ENCODE results near the gene GSC.
"Not testable (repeated sequence)": the region's sequence is repeated elsewhere in the genome, so short reads cannot be mapped to it uniquely, and the experiment has no call there.

GSC gene

DNA sequence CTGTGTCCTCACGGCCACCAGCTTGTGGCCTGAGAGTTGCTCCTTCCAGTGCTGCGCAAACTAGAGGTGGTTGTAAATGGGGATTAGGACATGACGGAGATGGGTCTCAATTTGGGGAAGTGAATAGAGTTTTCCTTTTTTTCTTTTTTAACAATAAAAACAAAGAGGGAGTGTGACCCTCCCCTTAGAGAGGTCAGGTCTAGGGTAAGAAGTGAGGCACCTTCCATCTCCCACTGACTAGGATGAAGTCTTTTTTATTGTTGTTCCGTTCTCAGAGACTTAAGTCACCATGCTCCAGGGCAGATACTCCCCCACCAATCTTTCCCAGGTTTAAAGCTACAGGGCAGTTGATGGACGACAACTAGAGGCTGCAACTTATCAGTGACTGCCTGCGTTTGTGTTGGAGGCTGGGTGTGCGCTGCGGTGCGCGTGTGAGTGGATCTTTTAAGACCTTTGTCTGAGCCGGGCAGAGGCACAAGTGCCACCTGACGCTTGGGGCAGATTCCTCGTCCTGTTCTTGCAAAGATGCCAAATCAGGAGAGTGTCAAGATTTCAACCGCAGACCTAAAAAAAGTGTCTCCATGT, 2.1 kb upstream of the GSC start:
- ATAC-seq = no peak
- no peak for DNase-seq

DNA sequence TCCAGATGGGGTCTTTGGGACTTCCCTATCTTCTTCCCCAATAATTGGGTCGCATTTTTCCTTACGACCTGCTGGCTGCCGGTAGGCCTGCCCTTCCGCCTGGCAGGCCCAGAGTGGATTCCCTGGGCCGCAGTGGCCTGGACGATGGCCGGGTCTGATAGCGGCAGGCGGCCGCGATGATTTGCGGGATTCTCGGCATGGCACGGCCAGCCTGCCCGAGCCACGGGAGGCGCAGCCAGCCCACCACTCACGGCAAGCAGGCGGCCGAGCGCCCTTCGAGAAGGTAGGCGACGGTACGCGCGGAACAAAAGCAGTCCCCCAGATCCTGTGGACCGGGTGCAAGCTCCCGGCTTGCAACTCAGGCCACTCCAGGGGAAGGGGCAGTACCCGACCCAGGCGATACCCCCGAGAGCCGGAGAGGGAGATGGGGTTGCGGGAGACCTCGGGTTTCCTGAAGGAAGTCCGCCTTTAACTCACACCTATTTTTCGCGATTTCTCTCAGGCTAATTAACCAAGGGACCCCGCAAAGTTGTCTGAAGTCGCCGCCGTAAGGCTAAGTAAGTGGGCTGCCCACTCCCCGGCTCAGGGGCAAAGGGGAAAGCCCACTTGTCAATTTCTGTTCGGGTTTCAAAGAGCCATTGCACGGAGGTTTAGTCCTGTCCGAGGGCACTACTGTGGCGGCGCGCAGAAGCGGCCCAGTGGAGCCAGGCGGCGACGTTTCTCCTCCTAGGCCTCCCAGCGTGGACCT, 1.4 kb upstream of the GSC start:
- DNase-seq = no peak
- no peak for ATAC-seq

DNA sequence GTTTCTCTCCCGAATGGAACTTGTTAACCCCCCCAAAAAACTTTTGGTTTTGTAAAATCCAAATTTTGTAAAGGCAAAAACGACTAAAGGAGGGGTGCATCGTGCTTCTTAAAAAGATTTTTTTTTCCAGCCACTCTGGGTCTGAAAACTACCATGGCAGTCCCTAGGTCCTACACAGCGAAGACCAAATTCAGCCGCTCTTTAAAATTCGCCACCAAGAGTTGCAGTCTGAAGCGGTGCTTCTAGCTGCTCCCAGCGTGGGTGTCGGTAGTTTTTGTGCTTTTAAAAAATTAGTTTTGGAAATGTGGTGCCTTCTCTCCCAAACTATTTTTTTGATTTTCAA, 873 bp upstream of the GSC start:
- DNase-seq (no peak), ATAC-seq (no peak)

DNA sequence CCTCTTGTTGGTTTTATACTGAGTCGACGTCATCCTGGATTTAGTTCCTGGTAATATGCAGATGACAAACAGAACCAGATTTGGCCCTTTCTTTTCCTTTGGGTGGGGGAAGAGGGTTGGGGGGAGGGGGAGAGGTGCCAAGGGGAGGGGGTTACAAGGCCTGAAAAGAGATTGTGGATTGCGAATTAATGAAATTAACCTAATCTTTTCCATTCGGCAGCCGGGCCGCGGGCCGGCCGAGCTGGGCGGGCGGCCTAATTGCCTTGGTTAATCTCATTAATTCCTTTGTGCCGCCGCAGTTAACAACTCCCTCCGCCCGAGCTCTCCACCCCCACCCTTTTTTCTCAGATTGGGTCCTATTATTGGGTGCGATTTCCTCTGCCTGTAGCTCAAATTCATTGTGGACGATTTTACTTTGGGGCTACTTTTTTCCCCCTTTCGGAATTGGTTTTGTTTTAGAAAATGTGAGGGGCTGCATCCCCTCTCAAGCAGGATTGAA, 387 bp upstream of the GSC start:
- ATAC-seq = no peak
- DNase-seq = no peak

DNA sequence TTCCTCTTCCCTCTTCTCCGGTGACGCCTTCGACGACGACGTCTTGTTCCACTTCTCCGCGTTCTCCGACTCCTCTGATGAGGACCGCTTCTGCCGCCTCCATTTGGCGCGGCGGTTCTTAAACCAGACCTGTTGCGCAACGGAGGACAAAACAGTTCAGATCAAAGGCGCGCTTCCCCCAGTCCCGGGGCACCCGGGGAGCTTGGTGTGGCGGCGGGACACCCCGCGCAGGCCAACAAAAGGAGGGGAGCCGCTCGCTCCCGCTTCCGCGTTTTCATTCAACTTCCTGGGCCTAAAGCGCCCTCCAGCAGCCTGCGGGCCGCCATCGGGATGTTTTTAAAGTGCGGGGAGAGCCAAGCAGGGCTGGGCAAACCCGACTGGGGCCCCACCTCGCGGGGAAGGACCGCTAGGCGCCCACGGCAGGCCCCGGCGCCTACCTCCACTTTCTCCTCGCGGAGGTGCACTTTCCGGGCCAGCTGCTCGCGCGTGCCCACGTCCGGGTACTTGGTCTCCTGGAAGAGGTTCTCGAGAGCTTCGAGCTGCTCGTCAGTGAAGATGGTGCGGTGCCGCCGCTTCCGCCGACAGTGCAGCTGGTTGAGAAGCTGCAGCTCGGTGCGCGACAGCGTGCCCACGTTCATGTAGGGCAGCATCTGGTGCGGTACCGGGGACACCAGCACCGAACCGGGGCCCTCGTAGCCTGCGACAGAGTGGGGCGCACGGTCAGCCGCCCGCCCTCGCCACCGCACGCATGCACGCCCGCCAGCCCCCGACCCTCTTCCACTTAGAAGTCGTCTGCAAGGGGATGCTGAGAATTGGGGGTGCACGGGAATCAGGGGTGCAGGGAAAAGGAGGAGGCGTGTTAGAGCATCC, 1.2 kb downstream of the GSC start:
- peak; percentile 29 for DNase-seq
- no peak for ATAC-seq

DNA sequence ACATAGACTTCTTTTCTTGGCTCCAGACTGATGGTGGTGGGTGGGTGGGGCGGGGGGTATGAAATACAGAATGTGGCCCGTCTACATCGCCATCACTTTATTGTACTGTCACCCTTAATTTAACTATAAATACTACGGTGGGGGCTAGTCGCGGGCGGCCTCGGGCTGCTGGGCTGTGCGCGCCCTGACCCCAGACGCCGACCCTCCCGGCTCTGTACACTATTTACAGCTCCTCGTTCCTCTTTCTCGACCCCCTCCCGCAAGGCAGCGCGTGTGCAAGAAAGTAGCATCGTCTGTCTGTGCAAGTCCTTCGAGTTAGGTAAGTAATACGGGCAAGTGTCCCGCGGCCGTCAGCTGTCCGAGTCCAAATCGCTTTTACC, 1.8 kb downstream of the GSC start:
- no peak for ATAC-seq
- DNase-seq = no peak

DNA sequence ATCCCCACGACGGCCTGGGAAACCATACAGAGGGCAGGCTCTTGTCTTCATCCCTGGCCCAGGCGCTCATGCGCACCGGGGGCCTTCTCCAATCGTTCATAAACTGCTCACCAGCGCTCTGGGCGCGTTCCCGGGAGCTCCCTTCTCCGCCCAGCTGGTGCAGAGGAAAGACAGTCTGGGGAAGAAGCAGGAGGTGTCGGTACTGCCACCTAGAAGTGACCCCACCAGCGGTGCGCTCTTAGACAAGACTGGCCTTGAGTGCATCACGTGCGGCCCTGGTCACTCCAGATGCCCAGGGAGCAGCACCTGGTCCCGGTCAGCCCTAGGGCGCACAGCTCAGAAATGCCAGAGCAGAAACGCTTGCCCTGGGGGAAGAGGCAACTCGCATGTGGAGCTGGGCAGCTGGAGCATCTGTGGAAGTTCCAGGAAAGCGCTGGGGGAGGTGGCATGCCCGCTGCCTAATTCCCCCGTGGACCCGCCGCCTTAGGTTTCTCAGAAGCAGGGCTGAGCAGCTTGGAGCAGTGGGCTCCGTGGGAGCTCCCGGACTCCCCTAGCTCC, 2.5 kb downstream of the GSC start:
- no peak for ATAC-seq
- no peak for DNase-seq

DNA sequence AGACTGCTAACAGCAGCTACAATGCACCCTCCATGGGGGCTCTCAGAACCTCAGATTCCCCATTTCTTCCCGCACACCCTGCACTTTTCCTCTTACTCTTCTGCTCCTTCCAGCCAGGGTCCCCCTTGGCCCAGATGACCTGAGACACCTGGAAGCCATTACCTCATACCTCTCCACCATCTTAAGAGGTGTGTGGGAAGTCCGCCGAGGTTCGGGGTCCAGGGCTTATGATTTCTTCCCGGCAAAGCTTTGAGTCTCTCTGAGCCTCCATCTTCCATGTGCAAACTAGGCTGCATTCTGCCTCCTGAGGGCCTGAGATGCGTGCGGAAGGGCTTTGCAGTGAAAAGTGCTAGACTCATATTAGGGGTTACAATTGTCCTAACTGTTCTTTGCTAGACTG, 5.3 kb downstream of the GSC start:
- no peak for DNase-seq
- ATAC-seq = no peak

DNA sequence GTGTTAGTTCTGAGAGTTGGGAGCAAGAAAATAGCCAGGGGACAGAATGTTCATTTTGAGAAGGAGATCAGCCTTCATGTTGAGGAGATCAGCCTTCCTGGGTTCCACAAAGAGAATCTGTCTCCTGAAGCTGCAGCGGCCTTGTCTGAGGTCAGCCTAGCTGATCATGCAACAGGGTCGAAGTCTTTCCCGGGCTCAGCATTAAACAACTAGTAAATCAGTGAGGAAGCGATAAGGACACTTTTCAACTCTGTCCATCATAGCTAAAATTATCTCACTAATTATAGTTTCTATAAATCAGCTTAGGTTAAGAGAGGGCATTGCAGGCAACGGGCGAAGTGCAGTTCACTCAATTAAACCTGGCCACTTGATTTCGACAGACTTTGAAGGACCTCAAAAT, 7.5 kb downstream of the GSC start:
- ATAC-seq (no peak), DNase-seq (no peak)

DNA sequence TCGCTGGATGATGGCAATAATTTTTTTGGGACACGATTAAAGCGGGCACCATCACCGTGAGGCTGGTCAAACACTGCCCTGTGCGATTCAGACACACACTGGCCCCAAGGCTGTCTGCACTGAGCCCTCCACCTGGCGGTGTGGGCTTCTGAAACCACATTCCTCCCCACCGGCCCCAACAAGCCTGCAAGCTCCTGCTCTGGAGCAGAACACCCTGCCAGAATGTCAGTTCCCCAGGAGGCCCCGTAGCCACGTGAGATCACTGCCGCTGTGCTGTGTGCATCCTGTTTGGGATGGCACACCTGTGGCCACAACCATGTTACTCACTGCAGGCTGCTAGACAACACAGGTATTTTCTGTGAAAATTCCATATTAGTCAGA, 7.9 kb downstream of the GSC start:
- no peak for DNase-seq

DNA sequence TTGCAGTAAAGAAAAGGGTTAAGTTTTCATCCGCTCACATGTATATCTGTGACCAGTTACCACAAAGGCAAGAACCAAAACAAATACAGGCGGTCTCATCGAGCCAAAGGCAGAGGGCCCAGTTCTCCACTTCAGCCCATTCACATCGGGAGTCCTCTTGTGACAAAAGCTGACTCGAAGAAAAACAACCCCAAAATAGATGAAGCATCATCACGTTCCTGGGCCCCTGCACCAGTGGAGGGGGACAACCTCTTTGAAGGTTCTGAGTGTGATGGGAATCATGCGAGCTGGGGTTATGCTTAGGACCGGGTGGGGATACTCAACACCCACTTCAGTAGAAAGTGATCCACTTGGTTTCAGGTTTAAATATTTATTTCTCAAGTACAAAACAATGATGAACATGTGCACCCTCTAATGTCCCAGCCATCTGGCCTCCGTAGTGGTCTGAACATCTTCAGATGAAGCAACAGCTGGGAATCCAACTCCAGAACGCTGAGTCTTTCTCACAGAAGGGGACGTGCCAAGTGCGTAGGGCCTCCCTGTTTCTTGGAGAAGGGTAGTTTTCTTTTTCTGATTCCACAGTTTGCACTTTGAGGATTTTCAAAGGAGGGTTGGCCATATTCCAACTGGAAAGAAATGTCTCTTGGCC, 8.4 kb downstream of the GSC start:
- DNase-seq = no peak
- ATAC-seq = no peak

More for the DNA sequence above, 7.9 kb downstream of the GSC start:
- ATAC-seq = no peak

DNA sequence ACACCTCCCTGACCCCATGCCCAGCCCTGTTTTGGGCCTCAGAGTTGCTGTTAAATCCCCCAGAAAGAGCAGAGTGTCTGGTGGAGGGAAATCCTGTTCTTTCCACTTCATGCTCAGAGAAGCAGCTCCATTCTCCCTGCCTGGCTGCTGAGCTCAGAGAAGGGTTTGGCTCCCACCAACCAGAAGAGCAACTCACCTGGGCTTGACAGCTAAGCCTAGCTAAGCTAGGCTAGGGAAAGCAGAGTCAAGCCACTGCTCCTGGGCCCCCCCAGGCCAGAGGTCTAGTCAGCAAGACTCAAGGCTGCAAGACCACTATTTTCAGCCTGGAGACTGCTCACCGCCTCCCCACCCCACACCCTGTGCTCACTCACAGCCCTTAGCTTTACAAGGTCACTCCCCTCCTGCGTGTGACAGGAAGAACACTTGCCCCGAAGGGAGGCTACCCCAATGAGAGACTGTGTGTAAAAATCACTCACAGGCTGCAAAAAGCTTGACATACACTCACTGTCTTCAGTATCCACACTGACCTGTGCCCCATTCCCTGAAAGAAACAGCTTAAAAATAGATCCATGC, 13.5 kb downstream of the GSC start:
- DNase-seq (no peak), ATAC-seq (no peak)

DNA sequence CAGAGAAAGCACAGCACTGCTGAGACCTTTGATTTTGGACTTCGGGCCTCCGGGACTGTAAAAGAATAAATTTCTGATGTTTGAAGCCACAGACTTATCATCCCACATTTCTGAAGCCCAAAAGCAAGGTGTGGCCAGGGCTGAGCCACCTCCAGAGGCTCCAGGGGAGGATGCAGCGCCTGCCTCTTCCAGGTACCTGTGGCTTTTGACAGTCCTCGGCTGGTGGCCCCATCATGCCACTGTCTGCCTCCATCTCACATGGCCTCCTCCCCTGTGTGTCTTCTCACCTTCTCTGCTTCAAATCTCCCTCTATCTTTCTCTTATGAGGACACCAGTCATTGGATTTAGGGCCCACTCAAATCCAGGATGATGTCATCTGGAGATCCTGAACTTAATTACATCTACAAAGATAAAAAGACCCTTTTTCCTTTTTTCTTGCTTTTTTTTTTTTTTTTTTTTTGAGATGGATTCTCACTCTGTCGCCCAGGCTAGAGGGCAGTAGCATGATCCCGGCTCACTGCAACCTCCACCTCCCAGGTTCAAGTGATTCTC, 15.4 kb downstream of the GSC start:
- DNase-seq = no peak
- no peak for ATAC-seq

DNA sequence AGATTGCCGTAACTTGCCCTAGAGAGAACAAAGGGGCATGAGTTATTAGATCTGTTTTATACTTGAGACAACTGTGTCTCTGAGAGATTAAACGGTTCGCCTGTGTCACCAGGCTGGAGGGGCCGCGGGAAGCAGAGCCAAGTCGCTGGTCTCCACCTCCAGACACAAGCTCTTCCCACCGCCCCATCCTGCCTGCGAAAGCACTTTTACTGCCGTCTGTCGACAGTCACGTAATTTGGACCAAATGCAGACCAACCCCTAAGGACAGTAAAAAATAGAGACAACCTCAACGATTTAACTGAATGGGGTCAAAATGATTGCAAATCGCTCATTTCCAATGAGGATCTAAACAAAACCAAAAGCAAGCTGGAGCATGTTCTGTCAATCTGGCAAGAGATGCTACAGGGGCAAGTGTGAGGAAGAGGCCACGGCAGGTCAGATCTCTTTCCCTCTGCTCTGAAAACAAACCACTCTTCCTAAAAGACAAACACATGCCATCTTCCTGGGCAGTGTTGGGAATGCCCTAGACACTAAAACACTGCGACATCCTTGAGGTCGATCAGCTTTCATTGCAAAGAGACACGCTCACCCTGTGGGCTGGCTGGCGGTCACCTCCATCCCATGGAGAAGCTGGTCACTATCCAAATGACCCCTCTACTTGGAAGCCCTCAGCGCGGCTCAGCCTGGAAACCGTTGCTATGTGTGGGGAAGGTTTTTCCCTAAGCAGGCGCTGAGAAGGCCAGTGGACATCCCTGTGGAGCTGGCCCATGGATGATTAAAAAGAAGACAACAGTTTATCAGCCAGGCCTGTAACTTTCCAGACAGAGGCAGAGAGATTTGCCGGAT, 17.1 kb downstream of the GSC start:
- no peak for ATAC-seq
- no peak for DNase-seq

DNA sequence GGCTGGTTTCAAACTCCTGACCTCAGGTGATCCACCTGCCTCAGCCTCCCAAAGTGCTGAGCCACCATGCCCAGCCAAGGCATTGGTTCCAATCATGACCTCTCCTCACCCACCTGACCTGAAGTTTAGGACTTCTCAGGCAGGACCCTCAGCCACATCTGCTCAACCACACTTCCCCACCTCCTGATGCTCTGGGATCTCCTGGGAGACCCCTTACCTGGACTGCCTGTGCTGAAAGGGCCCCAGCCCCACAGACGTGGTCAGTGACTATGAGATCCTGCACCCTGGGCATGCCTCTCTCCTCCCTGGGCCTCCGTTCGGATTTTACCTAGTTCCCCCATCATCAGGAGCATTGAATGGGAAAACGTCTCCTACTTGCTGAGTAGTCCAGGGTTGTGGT, 18.0 kb downstream of the GSC start:
- DNase-seq (no peak), ATAC-seq (no peak)

DNA sequence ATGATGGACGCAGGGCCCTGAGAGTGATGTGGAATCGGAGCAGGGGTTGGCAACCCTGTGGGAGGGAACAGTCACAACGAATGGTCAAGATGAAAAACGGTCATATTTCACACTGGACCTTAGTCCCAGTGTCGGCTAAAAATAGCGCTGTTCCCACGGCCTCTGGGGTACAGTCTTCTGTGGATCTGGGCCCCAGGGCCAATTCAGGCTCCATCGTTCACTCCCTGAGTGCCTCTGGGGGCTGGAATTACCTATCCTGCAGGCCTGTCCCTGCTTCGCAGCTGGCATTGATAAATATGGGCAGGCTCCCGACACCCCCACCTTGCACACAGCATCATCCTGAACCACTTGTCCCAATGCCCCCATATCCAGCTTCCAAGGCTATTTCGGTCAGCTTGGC, 18.6 kb downstream of the GSC start:
- no peak for DNase-seq
- no peak for ATAC-seq

DNA sequence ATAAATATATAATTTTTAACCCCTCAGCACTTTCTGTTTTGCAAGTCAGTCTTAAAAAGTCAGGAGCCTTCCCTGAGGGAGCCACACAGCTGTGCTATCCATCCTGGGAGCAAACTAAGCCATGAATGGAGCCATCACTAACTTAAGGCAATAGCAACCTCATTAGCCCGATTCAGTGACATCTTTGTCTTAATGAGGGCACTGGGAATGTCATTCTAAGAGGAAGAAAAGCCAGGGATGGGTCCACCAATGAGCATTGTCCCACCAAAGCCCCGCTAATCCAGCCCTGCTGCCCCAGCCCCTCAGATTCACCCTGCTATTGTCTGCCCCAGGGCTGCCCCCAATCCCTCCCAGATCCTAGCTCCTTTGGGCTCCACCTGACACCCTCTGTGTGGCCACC, 19.5 kb downstream of the GSC start:
- no peak for DNase-seq
- no peak for ATAC-seq

DNA sequence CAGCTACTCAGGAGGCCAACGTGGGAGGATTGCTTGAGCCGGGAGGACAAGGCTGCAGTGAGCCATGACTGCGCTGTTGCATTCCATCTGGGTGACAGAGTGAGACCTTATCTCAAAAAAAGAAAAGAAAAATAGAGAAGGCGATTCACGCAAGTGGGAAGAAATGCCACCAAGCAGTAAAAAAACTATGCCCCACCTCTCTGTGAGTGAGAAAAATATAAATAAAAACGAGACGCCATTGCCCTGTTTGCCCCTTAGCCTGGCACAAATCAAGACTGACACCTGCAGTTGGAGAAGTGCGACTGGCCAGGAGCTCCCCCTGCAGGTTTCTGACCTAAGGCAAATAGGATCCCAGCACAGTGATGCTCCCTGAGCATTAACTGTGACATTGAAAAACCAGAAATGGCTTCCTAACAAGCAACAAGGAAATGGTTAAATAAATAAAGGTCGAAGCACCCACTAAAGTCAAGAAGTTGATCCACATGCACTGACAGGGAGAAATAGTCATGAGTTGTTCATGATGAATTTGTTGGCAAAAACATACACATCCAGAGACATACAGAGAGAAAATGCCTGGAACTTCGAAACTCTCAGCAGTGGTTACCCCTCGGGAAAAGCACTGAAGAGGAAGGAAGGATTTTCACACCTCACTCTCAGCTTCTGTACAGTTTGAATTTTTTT, 21.1 kb downstream of the GSC start:
- DNase-seq (peak; percentile 30), ATAC-seq (no peak)

DNA sequence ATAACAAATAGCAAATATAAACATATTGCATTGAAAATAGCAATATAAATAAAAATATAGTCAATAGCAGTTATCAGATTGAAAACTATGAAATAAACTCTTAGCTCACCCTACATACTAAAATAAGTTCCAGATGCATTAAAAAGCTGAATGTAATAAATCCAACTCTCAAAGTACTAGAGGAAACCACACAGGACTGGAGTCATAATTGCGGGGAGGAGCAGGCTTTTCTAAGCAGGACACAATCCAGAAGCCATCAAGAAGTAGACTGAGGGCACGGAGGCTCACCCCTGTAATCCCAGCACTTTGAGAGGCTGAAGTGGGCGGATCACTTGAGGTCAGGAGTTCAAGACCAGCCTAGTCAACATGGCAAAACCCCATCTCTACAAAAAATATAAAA, 22.2 kb downstream of the GSC start:
- no peak for DNase-seq
- ATAC-seq = no peak

DNA sequence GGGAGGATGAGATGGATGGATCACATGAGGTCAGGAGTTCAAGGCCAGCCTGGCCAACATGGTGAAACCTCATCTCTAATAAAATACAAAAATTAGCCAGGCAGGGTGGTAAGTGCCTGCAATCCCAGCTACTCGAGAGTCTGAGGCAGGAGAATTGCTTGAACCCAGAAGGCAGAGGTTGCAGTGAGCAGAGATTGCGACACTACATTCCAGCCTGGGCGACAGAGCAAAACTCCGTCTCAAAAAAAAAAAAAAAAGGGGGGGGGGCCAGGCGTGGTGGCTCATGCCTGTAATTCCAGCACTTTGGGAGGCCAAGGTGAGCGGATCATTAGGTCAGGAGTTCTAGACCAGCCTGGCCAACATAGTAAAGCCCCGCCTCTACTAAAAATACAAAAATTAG, 22.8 kb downstream of the GSC start:
- DNase-seq, ATAC-seq: not testable (repeated sequence)
